GM21367 (cell line): Measurements from ENCODE around the gene CNPY4.
A peak's percentile ranks its signal among the peaks of the same experiment; 100 is the strongest.
"Not testable (repeated sequence)": the region's sequence is repeated elsewhere in the genome, so short reads cannot be mapped to it uniquely, and the experiment has no call there.

Source experiments
- ATAC-seq: cut with Tn5 transposase; IDR thresholded peaks from one replicate; pipeline ENCODE4 v1.9.1; 2021; ENCODE audit not compliant: unreplicated experiment

Gene CNPY4

DNA sequence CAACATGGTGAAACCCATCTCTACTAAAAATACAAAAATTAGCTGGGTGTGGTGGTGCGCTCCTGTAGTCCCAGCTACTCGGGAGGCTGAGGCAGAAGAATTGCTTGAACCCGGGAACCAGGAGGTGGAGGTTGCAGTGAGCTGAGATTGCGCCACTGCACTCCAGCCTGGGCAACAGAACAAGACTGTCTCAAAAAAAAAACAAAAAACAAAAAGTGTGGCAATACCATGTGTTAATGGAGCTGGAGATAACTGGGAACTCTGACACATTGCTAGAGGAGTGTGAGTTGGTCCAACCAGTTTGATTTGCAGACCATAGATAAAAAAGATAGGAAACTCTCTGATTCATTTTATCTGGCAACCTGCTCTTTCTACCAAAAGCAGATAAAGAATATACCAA lies 26.9 kb downstream of the CNPY4 start:
- ATAC-seq, result not testable (repeated sequence)

DNA sequence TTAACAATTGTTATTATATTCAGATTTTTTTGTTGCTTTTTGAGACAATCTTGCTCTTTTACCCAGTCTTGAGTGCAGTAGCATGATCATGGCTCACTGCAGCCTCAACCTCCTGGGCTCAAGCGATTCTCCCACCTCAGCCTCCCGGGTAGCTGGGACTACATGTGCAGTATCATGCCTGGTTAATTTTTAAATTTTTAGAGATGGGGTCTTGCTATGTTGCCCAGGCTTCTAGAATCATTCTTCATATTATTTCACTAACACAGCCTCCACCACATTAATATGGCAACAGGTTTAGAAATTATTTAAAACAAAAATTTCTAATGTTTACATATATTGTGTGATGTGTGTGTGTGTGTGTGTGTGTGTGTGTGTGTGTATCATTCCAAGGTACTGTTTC lies 27.8 kb downstream of the CNPY4 start:
- ATAC-seq, result no peak

DNA sequence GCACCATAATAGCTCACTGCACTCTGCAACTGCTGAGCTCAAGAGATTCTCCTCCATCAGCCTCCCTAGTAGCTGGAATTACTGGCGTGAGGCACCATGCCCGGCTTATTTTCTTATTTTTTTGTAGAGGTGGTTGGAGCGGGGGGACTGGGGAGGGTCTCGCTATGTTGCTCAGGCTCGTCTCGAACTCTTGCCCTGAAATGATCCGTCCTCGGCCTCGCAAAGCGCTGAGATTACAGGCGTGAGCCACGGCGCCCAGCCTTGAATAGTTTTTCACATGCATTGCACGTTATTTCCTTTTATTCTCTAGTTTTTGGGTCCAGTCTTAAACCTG lies 28.8 kb downstream of the CNPY4 start:
- ATAC-seq, result no peak

- ATAC-seq, result peak; percentile 96
Observed at GRCh38 chr7:100148559-100149328, 29.3 kb downstream of the CNPY4 start, which contains the start of gene LAMTOR4. Gene LAMTOR4 (plus strand): TSS chr7:100148918. CDS start chr7:100148973, 55 bp downstream.

GRCh38 chr7:100152404-100152803 lies 33.0 kb downstream of the CNPY4 start:
- no peak for ATAC-seq

GRCh38 chr7:100152937-100153666 lies 33.7 kb downstream of the CNPY4 start:
- ATAC-seq, result no peak

DNA sequence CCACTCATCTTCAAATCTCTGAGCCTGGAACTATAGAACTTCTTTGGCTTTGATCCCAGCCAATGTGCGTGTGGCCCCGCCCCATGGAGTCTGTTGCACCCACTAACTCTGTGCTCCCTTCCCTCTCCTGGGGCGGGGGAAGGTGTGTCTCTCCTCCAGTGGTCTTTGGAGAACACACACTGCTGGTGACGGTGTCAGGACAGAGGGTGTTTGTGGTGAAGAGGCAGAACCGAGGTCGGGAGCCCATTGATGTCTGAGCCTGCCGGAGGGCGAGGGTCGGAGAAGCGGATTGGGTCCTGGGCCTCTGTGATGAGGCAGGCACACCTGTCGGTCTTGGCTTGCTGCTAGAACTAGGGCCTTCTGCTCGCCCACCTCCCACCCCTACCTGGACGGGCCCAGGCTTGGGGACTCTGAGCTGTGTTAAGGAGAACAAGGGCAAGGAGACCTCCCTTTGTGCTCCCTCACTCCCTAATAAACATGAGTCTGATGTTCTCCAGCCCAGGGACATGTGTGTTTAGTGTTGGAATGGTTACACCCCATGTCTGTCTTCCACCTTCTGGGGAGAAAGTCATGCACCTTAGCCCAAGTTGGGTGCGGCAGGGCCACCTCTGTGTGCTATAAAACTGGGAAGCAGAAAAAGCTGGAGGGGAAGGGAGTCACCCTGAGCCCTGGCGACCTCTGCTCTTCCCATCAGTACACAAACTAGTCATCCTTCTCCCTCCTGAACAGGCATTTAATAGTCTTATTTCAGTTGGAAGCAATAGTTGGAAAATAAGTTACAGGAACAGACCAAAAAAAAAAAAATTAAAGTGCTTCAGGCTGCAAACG lies 34.5 kb downstream of the CNPY4 start:
- ATAC-seq, result no peak

DNA sequence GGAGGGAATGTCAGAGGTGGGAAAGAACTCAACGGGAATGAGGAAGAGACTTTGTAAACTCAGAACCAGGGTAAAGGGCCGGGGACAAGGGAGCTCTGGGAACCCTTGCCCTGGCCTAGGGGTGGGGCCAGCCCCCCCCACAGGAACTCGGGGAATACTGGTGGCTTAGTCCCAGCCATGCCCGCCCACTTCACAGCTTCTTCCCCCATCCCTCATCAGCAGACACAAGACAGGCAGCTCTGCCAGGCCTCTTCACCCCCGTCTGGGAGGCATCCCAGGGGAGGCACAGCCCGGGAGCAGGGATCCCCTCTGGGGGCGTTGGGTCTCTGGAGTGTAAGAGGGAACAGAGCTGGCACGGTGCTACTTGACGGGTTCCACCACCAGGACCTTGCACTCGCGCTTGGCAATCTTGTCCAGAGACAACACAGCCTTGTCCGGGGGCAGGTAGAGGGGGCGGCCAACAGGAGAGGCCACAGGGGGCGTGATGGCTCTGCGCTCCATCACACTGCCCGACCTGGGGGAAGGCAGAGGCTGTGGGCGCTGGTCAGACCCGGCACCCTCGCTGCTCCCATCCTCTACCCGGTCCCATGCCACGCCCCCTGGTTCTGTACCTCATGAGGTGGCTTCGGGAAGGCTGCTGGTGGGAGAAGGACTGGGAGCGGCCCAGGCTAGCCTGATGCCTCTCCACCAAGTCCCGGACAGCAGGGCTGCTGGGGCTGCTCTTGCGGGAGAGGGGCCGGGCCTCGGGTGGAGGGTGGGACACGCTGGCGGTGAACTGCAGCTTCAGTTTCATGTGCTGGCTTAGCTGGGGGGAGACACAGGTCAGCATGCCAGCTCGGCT lies 35.4 kb downstream of the CNPY4 start:
- ATAC-seq, result no peak

- no peak for ATAC-seq
Observed at GRCh38 chr7:100155553-100156317, 36.3 kb downstream of the CNPY4 start.

GRCh38 chr7:100156331-100157068 lies 37.1 kb downstream of the CNPY4 start:
- no peak for ATAC-seq

GRCh38 chr7:100157069-100157333 lies 37.6 kb downstream of the CNPY4 start:
- no peak for ATAC-seq

DNA sequence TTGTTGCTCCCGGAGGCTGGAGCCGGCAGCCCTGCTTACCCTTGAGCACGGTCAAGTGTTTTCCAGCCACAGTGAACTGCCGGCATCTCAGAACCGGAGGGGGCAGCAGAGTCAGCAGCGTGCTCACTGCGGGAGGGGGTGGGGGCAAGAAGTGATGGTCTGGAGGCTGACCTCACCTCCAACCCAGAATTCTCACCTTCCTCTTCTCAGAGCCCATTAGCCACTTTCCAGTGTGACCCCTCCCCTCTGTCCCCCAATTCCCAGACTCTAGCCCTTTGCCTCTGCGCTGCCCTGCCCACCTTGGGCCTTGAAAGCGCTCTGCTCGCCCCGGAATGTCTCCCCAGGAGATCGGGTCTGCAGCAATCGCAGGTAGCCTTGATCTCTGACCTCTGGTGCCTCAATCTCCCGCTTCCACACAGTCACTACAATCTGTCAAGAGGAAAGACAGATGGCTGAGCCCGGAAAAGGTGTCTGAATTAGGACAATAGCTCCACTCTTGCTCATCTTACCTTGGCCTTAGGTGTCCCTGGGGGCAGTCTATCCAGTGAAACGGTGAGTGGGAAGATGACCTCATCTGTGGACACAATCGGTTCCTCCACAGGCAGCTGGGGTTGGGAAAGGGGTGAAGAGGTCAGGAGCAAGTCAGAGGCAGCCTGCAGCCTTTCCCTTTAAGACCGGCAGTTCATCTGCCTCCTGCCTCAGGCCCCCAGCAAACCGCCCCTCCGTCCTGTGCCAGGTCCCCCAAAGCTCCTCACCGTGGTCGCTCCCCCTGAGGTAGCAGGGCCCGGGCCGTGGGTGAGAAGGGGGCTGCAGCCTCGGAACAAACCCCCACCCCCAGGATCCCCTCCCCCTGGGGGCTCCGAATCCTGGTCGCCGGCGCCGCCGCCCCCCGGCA lies 38.1 kb downstream of the CNPY4 start:
- ATAC-seq, result no peak

GRCh38 chr7:100158229-100159098 lies 39.0 kb downstream of the CNPY4 start, which contains the start of gene TRAPPC14:
Gene TRAPPC14 (minus strand): TSS chr7:100158723. CDS start chr7:100158499, 224 bp downstream.
- ATAC-seq, result peak; percentile 63

GRCh38 chr7:100159099-100159623 lies 39.7 kb downstream of the CNPY4 start:
- no peak for ATAC-seq

- no peak for ATAC-seq
Observed at GRCh38 chr7:100160067-100160466, 40.6 kb downstream of the CNPY4 start.

- ATAC-seq, result no peak
Observed at GRCh38 chr7:100163006-100163531, 43.6 kb downstream of the CNPY4 start.

- no peak for ATAC-seq
Observed at GRCh38 chr7:100163871-100164270, 44.4 kb downstream of the CNPY4 start.
